Thyroid gland (tissue), 4 donors: ENCODE measurements around the gene MTMR12. TPM values are rescaled to one million over a fixed set of nuclear protein-coding genes. Genes with fewer than 3 reads are reported as not detected.

ENCODE experiments used
- DNase-seq, 2 donors: peaks; one replicate each; pipeline ENCODE4 v3.0.0-alpha.2; 2019
- H3K27ac ChIP-seq, 3 donors: fragments of 200-600 bp; sonication (generic); 1 replicate in 2 of 3; 2 replicates in 1 of 3; pipeline ENCODE4 v1.5.1; 2016 to 2019; ENCODE audit warnings: mild to moderate bottlenecking in 1 of 3, moderate library complexity in 1 of 3
- H3K27me3 ChIP-seq: fragments of 200-600 bp; sonication (generic); one replicate; pipeline ENCODE4 v1.5.1; 2019
- H3K36me3 ChIP-seq, 2 donors: fragments of 200-600 bp; sonication (generic); one replicate each; pipeline ENCODE4 v1.5.1; 2016 to 2019
- H3K4me1 ChIP-seq, 2 donors: fragments of 200-600 bp; sonication (generic); one replicate each; pipeline ENCODE4 v1.5.1; 2017 to 2019
- H3K4me3 ChIP-seq, 3 donors: fragments of 200-600 bp; sonication (generic); replicated peaks in 1 of 3; 1 replicate in 2 of 3; 2 replicates in 1 of 3; pipeline ENCODE4 v1.5.1; 2016; ENCODE audit warnings: mild to moderate bottlenecking in 1 of 3
- H3K9me3 ChIP-seq: fragments of 200-600 bp; sonication (generic); one replicate; pipeline ENCODE4 v1.5.1; 2017
- POLR2A ChIP-seq, 2 donors: fragments of 450-650 bp; IDR thresholded peaks; one replicate each; pipeline ENCODE4 v1.6.1; 2017; ENCODE audit warnings: antibody characterized with exemption in 2 of 2, mild to moderate bottlenecking in 2 of 2, moderate library complexity in 1 of 2
- WGBS, 2 donors: methylation state at CpG; one replicate each; pipeline ENCODE4 v1.1.5; 2017; 5-methylcytosine and 5-hydroxymethylcytosine counted together
- intact Hi-C: fragments of 100-400 bp; cut with DNase I; formaldehyde crosslinking; loops from one replicate; pipeline ENCODE4 v1.15.1; 2023
- total RNA-seq, 4 donors: library from RNA; depleted of rRNA; stranded (reverse); fragments of >200 nt; gene quantifications; one replicate each; pipeline ENCODE4 v1.2.3, GENCODE V29; 2016
- TF ChIP-seq, protein P1 (sequence below), 6 experiments: fragments of 200-600 bp in 3 of 6; fragments of 450-650 bp in 3 of 6; sonication (generic) in 3 of 6; IDR thresholded peaks; one replicate each; pipeline ENCODE4 v1.5.1; 2016 to 2019; ENCODE audit warnings: antibody characterized with exemption in 6 of 6, mild to moderate bottlenecking in 2 of 6, inconsistent platforms in 1 of 6, moderate library complexity in 1 of 6

Gene MTMR12
- total RNA-seq, 4 donors from 2014 or later, result 28.9 to 45.3 (median 37.3) TPM

DNA sequence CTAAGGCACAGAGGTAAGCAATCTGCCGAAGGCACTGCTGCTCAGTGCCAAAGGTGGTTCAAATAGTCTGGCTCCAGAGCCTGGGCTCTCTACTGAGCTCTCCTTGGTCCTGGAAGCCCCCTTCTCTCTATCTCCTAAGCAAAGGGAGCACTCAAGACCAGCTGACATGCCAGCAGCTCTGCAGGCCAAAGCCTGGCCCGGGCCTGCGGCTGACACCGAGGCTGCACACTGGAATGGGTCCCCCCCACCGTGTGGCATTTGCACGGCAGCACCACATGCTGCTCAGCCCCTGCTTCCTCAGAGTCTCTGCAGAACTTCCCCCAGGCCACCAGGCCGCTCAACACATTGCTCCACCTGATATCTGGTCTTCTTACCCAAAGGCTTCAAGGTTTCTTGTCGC is 80.8 kb downstream of the MTMR12 start:
- Histone ChIP-seq H3K36me3 (peaks cover 0 to 7% of the 10 kb centered on the region in 2 donors), H3K27ac (peak overlapping the region in 1 of 3 donors; percentile 47), H3K27me3 (no peaks in the 10 kb centered on the region), H3K4me1 (peaks cover 11 to 26% of the 10 kb centered on the region in 2 donors), H3K9me3 (no peaks in the 10 kb centered on the region), H3K4me3 (no peak overlapping the region)
- TF ChIP-seq, protein P1, sequence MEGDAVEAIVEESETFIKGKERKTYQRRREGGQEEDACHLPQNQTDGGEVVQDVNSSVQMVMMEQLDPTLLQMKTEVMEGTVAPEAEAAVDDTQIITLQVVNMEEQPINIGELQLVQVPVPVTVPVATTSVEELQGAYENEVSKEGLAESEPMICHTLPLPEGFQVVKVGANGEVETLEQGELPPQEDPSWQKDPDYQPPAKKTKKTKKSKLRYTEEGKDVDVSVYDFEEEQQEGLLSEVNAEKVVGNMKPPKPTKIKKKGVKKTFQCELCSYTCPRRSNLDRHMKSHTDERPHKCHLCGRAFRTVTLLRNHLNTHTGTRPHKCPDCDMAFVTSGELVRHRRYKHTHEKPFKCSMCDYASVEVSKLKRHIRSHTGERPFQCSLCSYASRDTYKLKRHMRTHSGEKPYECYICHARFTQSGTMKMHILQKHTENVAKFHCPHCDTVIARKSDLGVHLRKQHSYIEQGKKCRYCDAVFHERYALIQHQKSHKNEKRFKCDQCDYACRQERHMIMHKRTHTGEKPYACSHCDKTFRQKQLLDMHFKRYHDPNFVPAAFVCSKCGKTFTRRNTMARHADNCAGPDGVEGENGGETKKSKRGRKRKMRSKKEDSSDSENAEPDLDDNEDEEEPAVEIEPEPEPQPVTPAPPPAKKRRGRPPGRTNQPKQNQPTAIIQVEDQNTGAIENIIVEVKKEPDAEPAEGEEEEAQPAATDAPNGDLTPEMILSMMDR (IDR thresholded peaks at IDR 0.05), result no peak
- no peak for TF ChIP-seq POLR2A (IDR thresholded peaks at IDR 0.05)
- intact Hi-C loops, result loop anchor here (5.0 to 10.0 kb wide), 3 partner anchors 100 to 383 kb away; partner anchors contain the start of gene SUB1
- WGBS, 2 donors, result 63 to 70% methylated on average over 6 to 8 of the region's 8 CpGs
- no peak for DNase-seq

- no peaks in the 10 kb centered on the region for H3K9me3 ChIP-seq
- H3K27ac ChIP-seq, result no peak overlapping the region
- no peak for TF ChIP-seq POLR2A (IDR thresholded peaks at IDR 0.05)
- TF ChIP-seq, protein P1 (IDR thresholded peaks at IDR 0.05), result no peak
- H3K4me1 ChIP-seq, result peaks cover 11 to 26% of the 10 kb centered on the region in 2 donors
- 88 to 95% methylated on average over 6 of the region's 6 CpGs for WGBS, 2 donors
- DNase-seq, result no peak
- intact Hi-C loops, result loop anchor here (5.0 to 10.0 kb wide), 3 partner anchors 101 to 384 kb away; partner anchors contain the start of gene SUB1
- no peak overlapping the region for H3K4me3 ChIP-seq
- H3K36me3 ChIP-seq, result peaks cover 0 to 7% of the 10 kb centered on the region in 2 donors
- no peaks in the 10 kb centered on the region for H3K27me3 ChIP-seq
Observed at GRCh38 chr5:32231241-32231640, 81.5 kb downstream of the MTMR12 start.

GRCh38 chr5:32230356-32231099 is 82.2 kb downstream of the MTMR12 start:
- intact Hi-C loops, result loop anchor here (5.0 to 10.0 kb wide), 3 partner anchors 102 to 384 kb away; partner anchors contain the start of gene SUB1
- no peak for DNase-seq
- no peaks in the 10 kb centered on the region for H3K9me3 ChIP-seq
- 82 to 89% methylated on average over 3 of the region's 3 CpGs for WGBS, 2 donors
- H3K36me3 ChIP-seq, result peaks cover 0 to 7% of the 10 kb centered on the region in 2 donors
- TF ChIP-seq, protein P1 (IDR thresholded peaks at IDR 0.05), result no peak
- no peak for TF ChIP-seq POLR2A (IDR thresholded peaks at IDR 0.05)
- H3K4me1 ChIP-seq, result peaks cover 11 to 33% of the 10 kb centered on the region in 2 donors
- H3K27ac ChIP-seq, result no peak overlapping the region
- H3K4me3 ChIP-seq, result no peak overlapping the region
- H3K27me3 ChIP-seq, result no peaks in the 10 kb centered on the region

GRCh38 chr5:32229586-32229985 is 83.2 kb downstream of the MTMR12 start:
- intact Hi-C loops, result no loop called here
- Histone ChIP-seq H3K4me3 (no peak overlapping the region), H3K4me1 (peaks cover 18 to 41% of the 10 kb centered on the region in 2 donors), H3K36me3 (peaks cover 0 to 7% of the 10 kb centered on the region in 2 donors), H3K27ac (no peak overlapping the region), H3K9me3 (no peaks in the 10 kb centered on the region), H3K27me3 (no peaks in the 10 kb centered on the region)
- 95% methylated on average over 14 of the region's 14 CpGs for WGBS, 2 donors
- no peak for DNase-seq
- TF ChIP-seq POLR2A (IDR thresholded peaks at IDR 0.05), result no peak
- TF ChIP-seq, protein P1 (IDR thresholded peaks at IDR 0.05), result no peak

DNA sequence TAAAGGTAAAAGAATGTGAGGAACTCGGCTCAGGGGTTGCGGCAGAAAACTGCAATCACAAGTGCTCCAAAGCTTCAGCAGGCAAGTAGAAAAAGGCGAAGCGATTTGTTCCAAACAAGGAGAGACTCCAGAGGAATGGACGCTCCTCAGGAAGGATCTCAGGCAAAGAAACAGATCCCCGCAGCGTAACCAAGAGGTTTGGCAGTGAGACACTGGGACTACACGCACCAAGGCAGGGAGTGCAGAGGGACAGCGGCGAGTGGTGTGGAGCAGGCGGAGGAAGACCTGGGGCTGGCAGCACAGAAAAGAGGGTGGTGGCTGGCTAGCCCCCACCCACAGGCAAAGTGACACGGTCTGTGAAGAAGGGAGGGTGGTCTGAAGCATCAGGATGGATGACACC is 83.9 kb downstream of the MTMR12 start:
- H3K27ac ChIP-seq, result no peak overlapping the region
- intact Hi-C loops, result no loop called here
- no peaks in the 10 kb centered on the region for H3K9me3 ChIP-seq

More for the DNA sequence above, 83.9 kb downstream of the MTMR12 start:
- WGBS, 2 donors, result 76 to 77% methylated on average over 12 of the region's 12 CpGs
- H3K4me3 ChIP-seq, result no peak overlapping the region
- DNase-seq, result peak; percentile 66 to 69
- peaks cover 17 to 41% of the 10 kb centered on the region in 2 donors for H3K4me1 ChIP-seq
- TF ChIP-seq, protein P1 (IDR thresholded peaks at IDR 0.05), result no peak
- TF ChIP-seq POLR2A (IDR thresholded peaks at IDR 0.05), result no peak
- H3K36me3 ChIP-seq, result peaks cover 0 to 7% of the 10 kb centered on the region in 2 donors
- H3K27me3 ChIP-seq, result no peaks in the 10 kb centered on the region
